Endothelial cell of umbilical vein (primary cell): ENCODE results near the gene AKR7A2.

Experiments
- CTCF ChIP-seq, 2 donors: IDR thresholded peaks; 1 replicate in 1 of 2; 2 replicates in 1 of 2; pipeline ENCODE4 v1.5.1; 2011; ENCODE audit warnings: low read length in 2 of 2, mild to moderate bottlenecking in 2 of 2, moderate library complexity in 2 of 2, control low read depth in 1 of 2, inconsistent platforms in 1 of 2, low read depth in 1 of 2; ENCODE audit not compliant: insufficient read depth in 1 of 2; ENCODE audit errors: extremely low read depth in 1 of 2
- EZH2 ChIP-seq: IDR thresholded peaks from 2 replicates; pipeline ENCODE4 v1.6.1; 2012; ENCODE audit warnings: borderline replicate concordance, low read depth, mild to moderate bottlenecking, moderate library complexity, low read length, inconsistent platforms; ENCODE audit not compliant: severe bottlenecking
- FOS ChIP-seq: IDR thresholded peaks from 2 replicates; pipeline ENCODE4 v1.6.1; 2011; ENCODE audit warnings: mild to moderate bottlenecking, low read length, moderate library complexity, borderline replicate concordance; ENCODE audit not compliant: insufficient read depth
- GATA2 ChIP-seq: IDR thresholded peaks from 2 replicates; pipeline ENCODE4 v1.7.0; 2011; ENCODE audit warnings: low read depth, mild to moderate bottlenecking, moderate library complexity, mixed read lengths, low read length; ENCODE audit not compliant: insufficient read length, insufficient read depth
- MYC ChIP-seq: IDR thresholded peaks from one replicate; pipeline ENCODE4 v1.6.1; 2011; ENCODE audit warnings: mild to moderate bottlenecking, low read depth, low read length
- POLR2A ChIP-seq: IDR thresholded peaks from 2 replicates; pipeline ENCODE4 v1.6.1; 2012; ENCODE audit warnings: low read depth, mild to moderate bottlenecking, control low read depth, low read length
- POLR2AphosphoS5 ChIP-seq: IDR thresholded peaks from 2 replicates; pipeline ENCODE4 v1.6.1; 2012; ENCODE audit warnings: low read depth, mild to moderate bottlenecking, control low read depth, low read length, moderate library complexity; ENCODE audit not compliant: insufficient read depth
- TF ChIP-seq, protein P1 (sequence below): IDR thresholded peaks from 2 replicates; pipeline ENCODE4 v1.6.1; 2011; ENCODE audit not compliant: insufficient read depth, insufficient read length

- TF ChIP-seq POLR2A (no peak), CTCF (IDR thresholded peaks at IDR 0.05; ENCODE audit: extremely low read depth in 1 of 2, insufficient read depth in 1 of 2, low read depth in 1 of 2, low read length in 2 of 2) (no peak), POLR2AphosphoS5 (no peak), GATA2 (no peak), MYC (no peak), FOS (no peak), EZH2 (no peak)
- TF ChIP-seq, protein P1, sequence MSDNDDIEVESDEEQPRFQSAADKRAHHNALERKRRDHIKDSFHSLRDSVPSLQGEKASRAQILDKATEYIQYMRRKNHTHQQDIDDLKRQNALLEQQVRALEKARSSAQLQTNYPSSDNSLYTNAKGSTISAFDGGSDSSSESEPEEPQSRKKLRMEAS, result no peak
Observed at GRCh38 chr1:19312782-19313635, 1.1 kb upstream of the AKR7A2 start.
